Prostate gland (tissue), 2 donors: ENCODE data around the gene PSMA7. TPM values are rescaled to one million over a fixed set of nuclear protein-coding genes. Genes with fewer than 3 reads are reported as not detected.
"Not testable (repeated sequence)": the region's sequence is repeated elsewhere in the genome, so short reads cannot be mapped to it uniquely, and the experiment has no call there.

Source experiments
- DNase-seq: peaks from one replicate; pipeline ENCODE4 v3.0.0-alpha.2; 2019; ENCODE audit warnings: low spot score
- H3K27ac ChIP-seq, 2 donors: fragments of 200-600 bp; sonication (generic); 2 replicates each; pipeline ENCODE4 v1.5.1; 2017 to 2019
- H3K27me3 ChIP-seq: fragments of 200-600 bp; sonication (generic); replicated peaks from 2 replicates; pipeline ENCODE4 v1.5.1; 2019; ENCODE audit not compliant: insufficient read depth
- H3K36me3 ChIP-seq, 2 donors: fragments of 200-600 bp; sonication (generic); 1 replicate in 1 of 2; 2 replicates in 1 of 2; pipeline versions ENCODE4 v1.5.1 to v1.8.1; 2017 to 2019
- H3K4me1 ChIP-seq: fragments of 200-600 bp; sonication (generic); replicated peaks from 2 replicates; pipeline ENCODE4 v1.5.1; 2019
- H3K4me3 ChIP-seq, 2 donors: fragments of 200-600 bp; sonication (generic); 2 replicates each; pipeline ENCODE4 v1.5.1; 2017 to 2019
- H3K9me3 ChIP-seq: fragments of 200-600 bp; sonication (generic); 2 replicates; pipeline ENCODE4 v1.5.1; 2017
- POLR2A ChIP-seq: fragments of 450-650 bp; IDR thresholded peaks from one replicate; pipeline ENCODE4 v1.6.1; 2016; ENCODE audit warnings: antibody characterized with exemption, mild to moderate bottlenecking
- POLR2AphosphoS5 ChIP-seq: sonication (generic); formaldehyde crosslinking; IDR thresholded peaks from one replicate; pipeline ENCODE4 v1.6.1; 2017; ENCODE audit warnings: antibody characterized with exemption
- WGBS: methylation state at CpG from one replicate; pipeline ENCODE4 v1.1.5; 2018; 5-methylcytosine and 5-hydroxymethylcytosine counted together
- intact Hi-C: fragments of 100-400 bp; cut with DNase I; formaldehyde crosslinking; loops from one replicate; pipeline ENCODE4 v1.14.2; 2022
- total RNA-seq, 2 donors: library from RNA; depleted of rRNA; stranded (reverse); fragments of >200 nt; gene quantifications; one replicate each; pipeline ENCODE4 v1.1.0, GENCODE V29; 2016
- TF ChIP-seq, protein P1 (sequence below), 4 experiments: fragments of 200-600 bp in 2 of 4; fragments of 450-650 bp in 2 of 4; sonication (generic) in 2 of 4; IDR thresholded peaks; 1 replicate in 3 of 4; 2 replicates in 1 of 4; pipeline ENCODE4 v1.5.1; 2016 to 2019; ENCODE audit warnings: antibody characterized with exemption in 4 of 4, mild to moderate bottlenecking in 2 of 4, moderate library complexity in 2 of 4

Gene PSMA7
- total RNA-seq, 2 donors from 2014 or later = 176 to 250 TPM

- WGBS = 90% methylated on average over 9 of the region's 11 CpGs
- no peak overlapping the region for H3K27ac ChIP-seq
- H3K9me3 ChIP-seq = no peaks in the 10 kb centered on the region
- H3K27me3 ChIP-seq = no peaks in the 10 kb centered on the region
- intact Hi-C loops = no loop called here
- H3K4me3 ChIP-seq = no peak overlapping the region
- DNase-seq = no peak
- no peaks in the 10 kb centered on the region for H3K36me3 ChIP-seq
- TF ChIP-seq, protein P1, sequence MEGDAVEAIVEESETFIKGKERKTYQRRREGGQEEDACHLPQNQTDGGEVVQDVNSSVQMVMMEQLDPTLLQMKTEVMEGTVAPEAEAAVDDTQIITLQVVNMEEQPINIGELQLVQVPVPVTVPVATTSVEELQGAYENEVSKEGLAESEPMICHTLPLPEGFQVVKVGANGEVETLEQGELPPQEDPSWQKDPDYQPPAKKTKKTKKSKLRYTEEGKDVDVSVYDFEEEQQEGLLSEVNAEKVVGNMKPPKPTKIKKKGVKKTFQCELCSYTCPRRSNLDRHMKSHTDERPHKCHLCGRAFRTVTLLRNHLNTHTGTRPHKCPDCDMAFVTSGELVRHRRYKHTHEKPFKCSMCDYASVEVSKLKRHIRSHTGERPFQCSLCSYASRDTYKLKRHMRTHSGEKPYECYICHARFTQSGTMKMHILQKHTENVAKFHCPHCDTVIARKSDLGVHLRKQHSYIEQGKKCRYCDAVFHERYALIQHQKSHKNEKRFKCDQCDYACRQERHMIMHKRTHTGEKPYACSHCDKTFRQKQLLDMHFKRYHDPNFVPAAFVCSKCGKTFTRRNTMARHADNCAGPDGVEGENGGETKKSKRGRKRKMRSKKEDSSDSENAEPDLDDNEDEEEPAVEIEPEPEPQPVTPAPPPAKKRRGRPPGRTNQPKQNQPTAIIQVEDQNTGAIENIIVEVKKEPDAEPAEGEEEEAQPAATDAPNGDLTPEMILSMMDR (IDR thresholded peaks at IDR 0.05) = no peak
- TF ChIP-seq POLR2A = no peak
- no peak for TF ChIP-seq POLR2AphosphoS5
- H3K4me1 ChIP-seq = no peaks in the 10 kb centered on the region
Observed at GRCh38 chr20:62151225-62151624, 8.0 kb upstream of the PSMA7 start.

DNA sequence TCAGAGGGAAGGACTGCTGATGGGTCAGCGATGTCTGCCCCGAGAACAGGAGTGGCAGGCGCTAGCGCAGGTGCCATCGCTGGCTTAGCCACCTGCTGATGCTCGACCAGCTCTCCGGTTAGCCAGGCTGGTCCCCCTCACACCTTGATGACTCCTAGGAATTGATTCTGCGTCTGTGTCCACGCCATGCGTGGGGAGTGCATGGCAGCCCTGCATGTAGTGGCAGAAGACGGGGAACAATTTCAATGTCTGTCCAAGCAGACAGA, 7.0 kb upstream of the PSMA7 start:
- DNase-seq = no peak
- Histone ChIP-seq H3K4me1 (no peaks in the 10 kb centered on the region), H3K9me3 (no peaks in the 10 kb centered on the region), H3K27me3 (no peaks in the 10 kb centered on the region), H3K36me3 (no peaks in the 10 kb centered on the region), H3K27ac (no peak overlapping the region), H3K4me3 (no peak overlapping the region)
- TF ChIP-seq POLR2A (no peak), POLR2AphosphoS5 (no peak)
- TF ChIP-seq, protein P1 (IDR thresholded peaks at IDR 0.05) = no peak
- intact Hi-C loops = no loop called here
- WGBS = 67% methylated on average over 11 of the region's 11 CpGs

DNA sequence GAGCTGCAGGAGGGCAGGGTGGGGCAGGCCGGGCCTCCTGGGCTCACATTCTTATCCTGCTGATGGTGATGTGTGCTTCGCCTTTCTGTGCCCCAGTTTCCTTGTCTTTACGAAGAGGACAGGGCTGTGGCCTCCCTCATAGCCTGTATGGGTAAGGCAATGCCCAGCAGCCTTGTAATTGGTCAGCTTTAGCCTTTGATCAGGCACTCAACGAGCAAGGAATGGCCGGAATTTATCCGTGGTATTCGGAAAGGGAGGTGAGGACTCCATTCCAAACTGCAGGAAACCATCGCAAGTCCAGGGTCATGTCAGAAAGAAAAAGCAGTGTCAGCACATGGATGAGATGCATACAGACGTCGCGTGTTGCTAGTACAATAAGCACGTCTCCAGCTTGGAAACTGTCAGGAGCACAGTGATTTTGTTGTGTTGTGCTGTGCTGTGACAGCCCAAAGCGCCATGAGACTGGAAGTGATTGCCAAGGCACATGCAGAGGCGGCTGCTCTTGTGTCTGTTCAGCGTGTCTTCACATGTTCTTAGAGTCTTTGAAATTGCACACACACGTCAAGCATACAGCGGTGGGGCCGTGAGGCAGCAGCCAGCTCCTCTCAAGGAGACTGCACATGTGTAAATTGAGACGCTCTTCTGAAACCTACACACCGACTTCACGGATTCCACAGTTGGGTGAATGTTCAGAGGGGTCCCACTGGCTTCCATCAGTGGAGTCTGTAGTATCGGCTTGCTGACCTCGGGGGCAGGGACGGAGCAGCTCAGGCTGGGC, 6.5 kb upstream of the PSMA7 start:
- Histone ChIP-seq H3K9me3 (no peaks in the 10 kb centered on the region), H3K4me3 (no peak overlapping the region), H3K27me3 (no peaks in the 10 kb centered on the region), H3K27ac (no peak overlapping the region), H3K4me1 (peaks cover 2% of the 10 kb centered on the region), H3K36me3 (no peaks in the 10 kb centered on the region)
- DNase-seq = peak; percentile 56
- intact Hi-C loops = loop anchor here (10.0 kb wide), 1 partner anchor 235 kb away; the partner anchor contains the start of gene RPS21
- TF ChIP-seq POLR2A (no peak), POLR2AphosphoS5 (peak; percentile 54)
- TF ChIP-seq, protein P1 (IDR thresholded peaks at IDR 0.05) = no peak
- 45% methylated on average over 24 of the region's 24 CpGs for WGBS

DNA sequence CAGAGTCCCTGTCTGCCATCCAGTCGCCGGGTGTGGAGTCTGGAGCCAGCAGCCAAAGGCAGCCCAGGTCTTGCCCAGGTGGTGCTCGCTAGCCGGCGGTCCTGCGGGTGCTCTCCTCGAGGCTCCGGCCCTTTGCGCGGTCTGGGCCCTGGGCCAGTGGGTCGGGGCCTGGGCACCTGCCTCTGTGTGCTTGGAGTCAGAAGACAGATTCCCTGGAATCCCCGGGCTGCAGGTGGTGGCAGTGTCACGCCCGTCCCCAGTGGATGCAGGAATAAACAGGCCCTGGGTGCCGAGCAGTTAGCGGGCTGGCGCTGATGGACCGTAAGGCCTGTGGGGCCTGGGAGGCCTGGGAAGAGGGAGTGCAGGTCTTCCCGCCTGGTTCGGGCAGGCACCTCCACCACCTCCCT, 5.7 kb upstream of the PSMA7 start:
- Histone ChIP-seq H3K4me1 (peaks cover 5% of the 10 kb centered on the region), H3K27me3 (no peaks in the 10 kb centered on the region), H3K36me3 (no peaks in the 10 kb centered on the region), H3K4me3 (no peak overlapping the region), H3K9me3 (no peaks in the 10 kb centered on the region), H3K27ac (no peak overlapping the region)
- no peak for TF ChIP-seq POLR2A
- TF ChIP-seq, protein P1 (IDR thresholded peaks at IDR 0.05) = no peak
- TF ChIP-seq POLR2AphosphoS5 = no peak
- DNase-seq = no peak
- WGBS = 67% methylated on average over 20 of the region's 20 CpGs
- intact Hi-C loops = loop anchor here (10.0 kb wide), 1 partner anchor 236 kb away; the partner anchor contains the start of gene RPS21

- H3K4me3 ChIP-seq, H3K27ac ChIP-seq, H3K4me1 ChIP-seq, DNase-seq, H3K36me3 ChIP-seq, H3K27me3 ChIP-seq, H3K9me3 ChIP-seq: not testable (repeated sequence)
- WGBS = 94% methylated on average over 10 of the region's 10 CpGs
- intact Hi-C loops = loop anchor here (10.0 kb wide), 1 partner anchor 236 kb away; the partner anchor contains the start of gene RPS21
Observed at GRCh38 chr20:62148383-62148782, 5.2 kb upstream of the PSMA7 start.
